Central memory CD4-positive, alpha-beta T cell (primary cell): ENCODE results near the gene ZNF521.

Experiments
- DNase-seq: peaks from one replicate; pipeline ENCODE4 v3.0.0; 2022

ZNF521 gene

GRCh38 chr18:25113566-25113965 lies 238.4 kb downstream of the ZNF521 start:
- DNase-seq, result no peak

DNA sequence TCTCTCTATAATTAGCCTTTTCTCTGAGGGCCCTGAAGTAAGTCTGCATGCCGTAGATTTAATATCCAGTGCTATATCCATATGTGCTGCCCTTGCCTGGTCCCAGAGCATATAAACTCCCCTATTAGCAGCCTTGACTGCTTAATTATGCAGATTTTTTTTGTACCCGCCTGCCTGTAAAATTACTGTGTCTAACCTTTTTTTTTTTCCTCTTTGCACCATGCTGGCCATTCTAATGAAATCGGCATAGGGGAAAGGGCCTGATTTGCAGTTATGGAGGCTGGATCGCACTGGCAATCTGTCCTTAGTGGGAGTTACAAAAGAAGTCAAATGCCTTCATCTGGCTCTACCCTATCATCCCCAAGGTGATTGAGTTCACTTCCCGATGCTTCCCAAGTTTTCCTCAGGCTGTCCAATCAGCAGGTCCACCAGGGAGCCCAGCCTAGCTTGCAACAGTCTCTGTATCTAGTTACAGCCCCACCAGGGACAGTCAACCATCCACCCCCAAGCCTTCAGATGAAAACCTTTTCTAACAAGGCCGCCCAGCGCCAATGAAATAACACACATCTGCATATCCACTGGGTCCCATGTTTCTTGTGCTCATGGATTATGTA lies 239.0 kb downstream of the ZNF521 start:
- DNase-seq, result no peak

DNA sequence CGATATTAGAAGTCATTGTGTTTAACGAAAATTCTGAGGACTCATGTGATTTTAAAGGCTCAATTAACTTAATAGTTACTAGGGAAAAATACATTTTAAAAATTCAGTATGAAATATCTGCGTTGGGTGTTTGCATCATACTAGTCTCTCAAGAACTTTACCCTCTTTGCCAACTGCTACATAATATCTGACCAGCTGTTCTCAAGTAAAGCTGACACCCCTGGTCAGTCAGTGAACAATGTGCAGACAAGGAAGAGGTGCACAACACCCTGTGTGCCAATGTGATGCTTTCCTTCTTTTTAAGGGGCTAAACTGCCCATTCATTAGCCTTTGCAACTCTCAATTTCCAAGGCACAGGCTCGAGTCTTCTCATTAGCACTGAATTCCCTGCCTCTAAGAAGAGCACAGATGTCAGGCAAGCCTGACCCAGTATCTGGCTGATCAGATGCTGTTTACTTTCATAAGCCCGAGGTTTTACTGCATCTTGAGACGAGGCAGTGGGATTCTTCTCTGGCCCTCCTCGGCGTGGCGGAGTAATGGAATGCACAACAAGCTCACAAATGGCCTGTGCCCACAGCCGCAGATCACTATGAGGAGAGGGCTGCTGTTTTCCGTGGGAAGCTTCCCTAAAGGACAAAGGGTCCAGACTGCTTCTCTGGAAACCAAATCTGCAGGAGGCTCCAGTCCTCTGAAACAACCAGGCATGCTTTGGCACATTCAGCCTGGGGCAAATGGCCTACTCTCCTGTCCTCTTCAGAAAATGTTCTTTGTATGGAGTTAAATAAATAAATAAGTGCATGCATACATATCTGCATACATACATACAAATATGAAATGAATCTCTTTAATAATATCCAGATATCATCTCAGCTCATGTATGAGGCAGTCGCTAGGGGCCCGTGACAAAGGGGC lies 240.3 kb downstream of the ZNF521 start:
- no peak for DNase-seq

DNA sequence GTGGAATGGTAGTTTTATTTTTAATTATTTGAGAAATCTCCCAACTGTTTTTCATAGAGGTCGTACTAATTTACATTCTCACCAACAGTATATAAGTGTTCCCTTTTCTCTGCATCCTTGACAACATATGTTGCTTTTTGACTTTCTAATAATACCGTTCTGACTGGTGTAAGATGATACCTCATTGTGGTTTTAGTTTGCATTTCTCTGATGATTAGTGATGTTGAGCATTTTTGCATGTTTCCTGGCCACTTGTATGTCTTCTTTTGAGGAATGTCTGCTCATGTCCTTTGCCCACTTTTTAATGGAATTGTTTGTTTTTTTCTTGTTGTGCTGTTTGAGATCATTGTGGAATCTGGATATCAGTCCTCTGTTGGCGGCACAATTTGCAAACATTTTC lies 242.5 kb downstream of the ZNF521 start:
- DNase-seq, result no peak

GRCh38 chr18:25103468-25104155 lies 248.4 kb downstream of the ZNF521 start:
- DNase-seq, result no peak

DNA sequence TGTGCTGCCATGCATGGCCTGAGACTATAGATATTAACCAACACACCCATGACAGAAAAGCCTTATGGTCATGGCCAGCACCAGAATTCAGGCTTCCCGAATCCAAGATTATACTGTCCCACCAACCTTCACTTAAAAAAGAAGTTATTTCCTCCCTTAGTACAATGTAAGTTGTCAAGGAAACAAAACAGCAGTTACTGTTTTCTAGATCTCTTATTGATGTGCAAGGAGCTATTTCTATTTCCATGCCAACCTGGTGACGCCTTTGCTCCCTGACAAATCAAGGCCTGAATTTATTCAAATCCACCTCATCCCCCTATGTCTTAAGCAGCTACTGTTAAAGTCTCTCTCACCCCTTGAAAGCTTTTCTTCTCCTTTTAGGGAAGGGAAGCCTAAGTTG lies 249.3 kb downstream of the ZNF521 start:
- DNase-seq, result no peak

DNA sequence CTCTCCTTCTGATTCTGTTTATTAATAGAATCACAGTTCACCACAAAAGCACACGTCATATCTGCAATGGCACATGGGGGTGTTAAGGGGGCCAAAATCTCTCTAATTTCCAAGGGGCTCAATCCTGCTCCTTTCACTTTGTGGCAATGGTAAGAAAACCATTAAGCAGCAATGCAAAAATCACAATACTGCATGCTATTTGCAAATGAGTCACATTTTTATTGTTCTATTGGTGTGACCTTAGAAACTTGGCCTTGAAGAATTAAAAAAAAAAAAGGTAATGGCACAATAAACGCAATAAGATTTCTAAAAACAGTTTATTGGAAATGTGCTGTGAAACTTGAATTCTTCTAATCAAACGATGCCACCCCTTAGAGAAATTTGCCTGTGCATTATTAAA lies 251.5 kb downstream of the ZNF521 start:
- no peak for DNase-seq

DNA sequence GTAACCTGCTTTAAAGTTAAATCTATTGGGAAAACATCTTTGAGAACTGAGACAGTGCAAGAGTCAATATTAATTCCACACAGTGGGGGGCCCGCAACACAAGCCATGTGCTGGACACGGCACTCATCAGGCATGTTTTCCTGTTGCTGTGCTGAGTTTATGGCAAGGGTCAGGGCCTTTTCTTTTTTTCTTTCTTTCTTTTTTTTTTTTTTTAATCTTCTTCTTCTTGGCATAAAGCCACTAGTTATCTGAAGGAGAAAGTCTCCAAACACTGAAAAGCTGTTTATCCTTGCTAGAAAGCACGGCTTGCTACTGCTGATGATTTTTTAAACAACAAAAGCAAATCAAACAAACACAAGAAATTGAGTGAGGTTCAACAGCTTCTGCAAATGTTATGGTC lies 252.1 kb downstream of the ZNF521 start:
- DNase-seq, result no peak

DNA sequence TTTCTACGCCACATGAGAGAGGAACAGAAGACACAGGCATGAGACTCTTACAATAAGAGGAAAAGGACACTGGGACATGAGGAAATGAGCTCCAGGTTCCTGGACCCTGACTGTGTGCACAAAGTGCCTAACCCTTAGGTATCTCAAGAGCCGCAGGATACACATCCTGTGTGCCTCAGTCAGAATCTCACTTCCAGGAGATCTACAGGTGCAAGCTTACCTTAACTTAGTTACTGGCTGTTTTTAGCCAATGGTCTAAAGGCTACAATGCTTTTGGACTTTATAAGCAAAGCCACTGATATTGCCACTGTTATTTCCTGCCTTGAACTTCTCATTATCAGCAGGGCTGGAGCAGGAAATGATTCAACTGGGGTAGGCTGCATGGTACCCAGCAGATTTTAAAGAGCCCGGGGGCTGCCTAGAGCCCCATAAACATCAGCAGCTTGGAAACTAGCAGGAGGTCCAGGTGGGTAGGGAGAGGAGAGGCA lies 254.4 kb downstream of the ZNF521 start:
- no peak for DNase-seq

DNA sequence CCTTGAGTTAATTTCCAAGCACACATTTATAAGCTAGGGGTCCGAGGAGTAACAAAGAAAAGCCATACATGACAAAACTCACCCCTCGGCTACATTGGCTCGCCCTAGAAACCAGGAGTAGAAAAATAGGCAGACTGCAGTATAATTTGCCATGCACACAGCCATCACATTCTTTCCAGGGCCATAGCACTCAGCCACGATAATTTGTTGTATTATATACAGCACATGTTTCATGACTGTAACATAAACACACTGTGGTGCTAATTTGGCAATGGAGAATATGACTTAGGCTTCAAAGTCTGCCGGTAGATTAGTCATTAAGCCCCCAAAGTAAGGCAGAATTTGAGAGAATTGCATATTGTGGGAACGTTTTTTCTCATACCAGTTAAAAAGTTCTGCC lies 254.9 kb downstream of the ZNF521 start:
- no peak for DNase-seq

DNA sequence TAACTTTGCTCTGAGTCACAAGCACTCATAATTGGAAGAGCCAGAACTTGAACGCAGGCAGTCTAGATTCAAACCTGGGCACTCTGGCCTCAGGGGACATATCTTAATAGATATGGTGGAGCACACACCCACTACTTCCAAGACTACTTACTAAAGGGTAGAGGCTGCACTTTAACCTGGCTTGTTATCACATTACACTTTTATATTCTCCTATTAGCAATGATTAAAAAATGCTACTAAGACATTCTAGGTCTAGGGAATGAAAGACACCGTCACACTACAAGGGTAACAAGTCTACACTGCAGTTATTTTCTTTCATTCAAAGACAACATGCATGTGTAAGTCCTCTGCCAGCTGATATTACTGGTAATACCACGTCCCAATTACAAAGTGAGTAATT lies 258.8 kb downstream of the ZNF521 start:
- DNase-seq, result no peak

DNA sequence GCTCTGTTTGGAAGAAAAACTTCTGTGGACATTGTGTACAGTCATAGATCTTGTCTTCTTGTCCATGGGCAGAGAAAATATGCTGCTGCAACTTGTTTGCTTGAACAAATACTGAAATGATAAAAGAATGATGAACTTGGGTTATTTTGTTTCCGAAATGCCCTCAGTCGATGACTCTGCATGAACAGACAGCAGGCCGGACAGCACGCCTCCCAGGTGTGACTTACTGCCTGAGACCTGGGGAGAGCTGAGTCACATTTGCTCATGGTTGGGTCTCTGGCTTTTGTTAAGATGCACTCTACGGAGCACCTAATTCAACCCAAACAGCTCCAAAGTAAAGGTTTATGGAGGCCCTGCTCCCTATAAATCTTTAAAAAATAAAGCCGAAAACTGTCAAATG lies 262.5 kb downstream of the ZNF521 start:
- no peak for DNase-seq

DNA sequence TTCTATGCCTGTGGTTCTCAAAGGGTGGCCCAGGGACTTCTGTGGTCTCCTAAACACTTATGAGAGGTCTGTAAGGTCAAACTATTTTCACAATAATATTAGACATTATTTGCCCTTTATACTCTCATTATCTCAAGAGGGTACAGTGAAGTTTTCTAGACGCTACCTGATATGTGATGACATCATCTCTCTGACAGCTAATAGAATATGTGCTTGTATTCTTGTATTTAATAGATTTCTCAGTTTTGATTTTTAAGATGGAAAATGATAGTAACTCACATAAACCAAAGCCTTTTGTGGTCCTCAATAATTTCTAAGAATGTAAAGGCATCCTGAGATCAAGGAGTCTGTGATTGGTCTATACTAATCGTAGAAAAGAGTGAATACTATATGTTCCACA lies 265.1 kb downstream of the ZNF521 start:
- DNase-seq, result no peak

DNA sequence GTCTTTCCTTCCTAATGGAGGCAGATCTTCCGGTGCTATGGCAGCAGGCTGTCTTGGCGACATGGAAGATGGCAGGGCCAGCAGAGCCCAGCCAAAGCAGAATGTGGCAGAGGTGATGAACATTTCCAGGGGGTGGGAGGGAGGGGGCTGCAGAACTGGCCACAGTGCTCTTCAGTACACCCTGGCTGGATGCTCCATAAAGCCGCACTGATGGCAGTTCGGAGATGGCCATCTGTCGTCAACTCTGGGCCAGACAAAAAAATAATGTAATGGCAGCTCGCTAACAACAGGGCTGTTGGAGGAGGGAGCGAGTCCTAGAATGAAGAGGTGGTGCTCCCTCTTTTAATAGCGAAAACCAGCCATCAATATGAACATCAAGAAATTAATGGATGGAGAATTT lies 271.0 kb downstream of the ZNF521 start:
- no peak for DNase-seq

GRCh38 chr18:25080211-25080610 lies 271.8 kb downstream of the ZNF521 start:
- no peak for DNase-seq

DNA sequence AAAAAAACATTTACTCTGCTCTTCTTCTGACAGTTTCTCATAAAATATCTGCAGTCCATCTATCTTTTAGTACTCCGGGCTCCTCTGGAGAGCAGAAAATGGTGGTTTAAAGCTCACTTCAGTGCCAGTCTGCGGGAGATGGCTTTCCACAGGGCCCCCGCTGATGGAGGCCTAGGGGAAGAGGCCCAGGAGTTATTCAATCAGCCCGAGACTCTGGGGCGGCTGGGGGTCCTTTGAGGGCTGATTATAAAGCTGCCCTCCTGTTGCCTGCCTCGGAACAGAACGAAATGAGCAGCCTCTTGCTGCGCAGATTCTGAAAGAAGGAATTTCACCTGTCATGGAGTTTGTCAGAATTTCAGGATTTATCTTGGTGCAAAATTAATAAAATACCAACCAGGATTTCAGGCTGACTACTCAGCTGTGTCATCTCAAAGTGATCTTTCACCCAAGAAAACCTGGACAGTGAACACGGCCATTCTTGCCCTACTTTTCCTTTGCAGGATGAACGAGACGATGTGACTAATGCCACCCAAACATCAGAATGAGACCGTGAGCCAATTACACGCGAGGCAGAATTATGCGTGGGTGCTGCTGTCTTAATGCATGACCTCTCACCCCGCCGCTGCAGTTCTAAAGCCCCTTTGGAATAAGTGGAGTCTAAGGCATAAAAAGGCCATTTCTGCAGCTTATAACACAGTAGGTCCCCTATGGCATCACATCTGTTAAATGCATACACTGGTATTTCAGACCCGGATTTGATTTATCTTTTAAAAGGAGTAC lies 273.8 kb downstream of the ZNF521 start:
- DNase-seq, result no peak

- no peak for DNase-seq
Observed at GRCh38 chr18:25077038-25077943, 274.7 kb downstream of the ZNF521 start.

DNA sequence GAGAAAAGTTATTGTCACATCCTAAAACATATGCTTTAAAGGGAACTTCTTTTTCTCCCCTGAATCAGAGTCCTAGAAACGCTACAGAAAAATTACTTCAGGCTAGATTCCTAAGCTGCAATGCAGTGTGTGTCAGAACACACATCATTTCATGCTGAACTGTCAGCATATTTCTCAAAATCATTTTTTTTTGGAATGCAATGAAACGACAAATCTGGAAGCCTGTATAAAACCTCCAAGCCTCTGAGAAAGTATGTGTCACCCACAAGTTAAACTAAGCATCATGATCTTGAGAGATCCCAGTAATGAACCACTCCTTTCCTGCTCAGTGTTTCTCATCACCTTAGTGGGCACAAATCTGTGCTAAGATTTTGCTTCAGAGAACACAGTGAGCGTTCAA lies 276.2 kb downstream of the ZNF521 start:
- no peak for DNase-seq

DNA sequence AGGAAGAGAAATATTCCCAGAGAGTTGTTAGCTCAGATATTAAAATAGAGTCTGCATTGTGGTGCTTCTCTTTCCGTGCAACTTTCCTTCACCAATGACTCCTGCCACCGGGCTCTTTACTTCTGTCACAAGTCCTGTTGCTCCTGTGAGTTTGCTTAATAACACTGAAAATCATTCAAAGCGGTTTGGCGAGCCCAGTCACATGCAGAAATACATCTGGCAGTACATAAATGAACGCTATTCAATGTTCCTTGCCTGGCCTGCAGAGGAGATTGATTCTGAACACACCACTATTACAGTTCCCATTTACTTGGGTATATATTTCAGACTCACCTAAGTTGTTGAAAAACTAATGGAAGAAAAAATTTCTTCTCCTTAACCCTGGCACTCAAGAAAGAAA lies 276.6 kb downstream of the ZNF521 start:
- no peak for DNase-seq

- no peak for DNase-seq
Observed at GRCh38 chr18:25074925-25075324, 277.0 kb downstream of the ZNF521 start.

DNA sequence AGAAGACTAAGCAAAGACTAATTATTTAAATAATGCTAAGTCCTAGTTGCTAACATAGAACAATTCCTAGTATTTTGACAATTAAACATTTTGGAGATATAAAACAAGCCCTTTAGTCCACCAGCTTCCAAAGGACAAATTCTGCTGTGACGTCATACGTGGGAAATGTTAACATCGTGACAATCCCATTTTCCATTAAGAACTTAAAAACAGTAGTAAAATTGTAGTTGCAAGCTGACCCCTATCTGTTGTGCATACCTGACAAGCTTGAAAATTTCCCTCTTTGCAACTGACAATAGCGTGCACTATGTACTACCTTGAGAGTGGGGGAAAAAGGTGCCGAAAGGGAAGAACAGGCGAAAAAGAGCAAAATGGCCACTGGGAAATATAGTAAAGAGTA lies 279.8 kb downstream of the ZNF521 start:
- no peak for DNase-seq
